Osteoblast (primary cell): ENCODE measurements around the gene SNORC. TPM values are rescaled to one million over a fixed set of nuclear protein-coding genes. Genes with fewer than 3 reads are reported as not detected.

ENCODE experiments used
- DNase-seq: peaks from one replicate; pipeline ENCODE4 v3.0.0; 2011; ENCODE audit warnings: low spot score, mixed read lengths; ENCODE audit not compliant: insufficient read length; ENCODE audit errors: missing footprints
- H2AFZ ChIP-seq: 2 replicates; pipeline ENCODE4 v1.6.0; 2011; ENCODE audit warnings: mild to moderate bottlenecking, low read length
- H3K27ac ChIP-seq: 2 replicates; pipeline ENCODE4 v1.5.1; 2011; ENCODE audit warnings: mild to moderate bottlenecking, low read depth, low read length, moderate library complexity
- H3K27me3 ChIP-seq: 2 replicates; pipeline ENCODE4 v1.6.0; 2012; ENCODE audit warnings: mild to moderate bottlenecking, control low read depth, inconsistent platforms, low read length, moderate library complexity; ENCODE audit not compliant: insufficient read depth
- H3K36me3 ChIP-seq: 2 replicates; pipeline ENCODE4 v1.5.1; 2011; ENCODE audit warnings: mild to moderate bottlenecking, low read length, control low read depth, moderate library complexity; ENCODE audit not compliant: insufficient read depth
- H3K4me1 ChIP-seq: 2 replicates; pipeline ENCODE4 v1.5.1; 2011; ENCODE audit warnings: mild to moderate bottlenecking, low read length, control low read depth, moderate library complexity; ENCODE audit not compliant: insufficient read depth
- H3K4me2 ChIP-seq: 2 replicates; pipeline ENCODE4 v1.6.0; 2011; ENCODE audit warnings: mild to moderate bottlenecking, low read length; ENCODE audit not compliant: insufficient read depth
- H3K4me3 ChIP-seq: fragments of 200-600 bp; sonication (generic); 3 replicates; pipeline ENCODE4 v1.5.1; 2012; ENCODE audit warnings: mild to moderate bottlenecking, low read length, inconsistent platforms; ENCODE audit not compliant: insufficient read depth
- H3K79me2 ChIP-seq: 2 replicates; pipeline ENCODE4 v1.6.0; 2012; ENCODE audit warnings: mild to moderate bottlenecking, low read length, control low read depth, inconsistent platforms; ENCODE audit not compliant: insufficient read depth
- H3K9me3 ChIP-seq: 2 replicates; pipeline ENCODE4 v1.5.1; 2011; ENCODE audit warnings: low read depth, low read length, control low read depth
- H4K20me1 ChIP-seq: 2 replicates; pipeline ENCODE4 v1.6.0; 2012; ENCODE audit warnings: mild to moderate bottlenecking, low read length, control low read depth; ENCODE audit not compliant: insufficient read depth
- total RNA-seq: library from RNA; depleted of rRNA; stranded (reverse); fragments of >200 nt; gene quantifications from 2 replicates; pipeline ENCODE4 v1.2.3, GENCODE V29; 2012
- TF ChIP-seq, protein P1 (sequence below): IDR thresholded peaks from 2 replicates; pipeline ENCODE4 v1.5.1; 2011; ENCODE audit warnings: mild to moderate bottlenecking, low read depth, low read length, moderate library complexity; ENCODE audit errors: extremely low read depth

Gene SNORC
- total RNA-seq, 1 donor, result 0.72 TPM

- Histone ChIP-seq H4K20me1 (no peaks in the 10 kb centered on the region), H3K27me3 (no peaks in the 10 kb centered on the region), H3K79me2 (no peaks in the 10 kb centered on the region), H3K4me2 (no peak overlapping the region), H3K27ac (no peak overlapping the region), H3K36me3 (no peaks in the 10 kb centered on the region), H3K4me1 (peaks cover 9% of the 10 kb centered on the region), H2AFZ (no peak overlapping the region), H3K9me3 (no peaks in the 10 kb centered on the region), H3K4me3 (no peak overlapping the region)
- peak; percentile 46 for DNase-seq
- TF ChIP-seq, protein P1, sequence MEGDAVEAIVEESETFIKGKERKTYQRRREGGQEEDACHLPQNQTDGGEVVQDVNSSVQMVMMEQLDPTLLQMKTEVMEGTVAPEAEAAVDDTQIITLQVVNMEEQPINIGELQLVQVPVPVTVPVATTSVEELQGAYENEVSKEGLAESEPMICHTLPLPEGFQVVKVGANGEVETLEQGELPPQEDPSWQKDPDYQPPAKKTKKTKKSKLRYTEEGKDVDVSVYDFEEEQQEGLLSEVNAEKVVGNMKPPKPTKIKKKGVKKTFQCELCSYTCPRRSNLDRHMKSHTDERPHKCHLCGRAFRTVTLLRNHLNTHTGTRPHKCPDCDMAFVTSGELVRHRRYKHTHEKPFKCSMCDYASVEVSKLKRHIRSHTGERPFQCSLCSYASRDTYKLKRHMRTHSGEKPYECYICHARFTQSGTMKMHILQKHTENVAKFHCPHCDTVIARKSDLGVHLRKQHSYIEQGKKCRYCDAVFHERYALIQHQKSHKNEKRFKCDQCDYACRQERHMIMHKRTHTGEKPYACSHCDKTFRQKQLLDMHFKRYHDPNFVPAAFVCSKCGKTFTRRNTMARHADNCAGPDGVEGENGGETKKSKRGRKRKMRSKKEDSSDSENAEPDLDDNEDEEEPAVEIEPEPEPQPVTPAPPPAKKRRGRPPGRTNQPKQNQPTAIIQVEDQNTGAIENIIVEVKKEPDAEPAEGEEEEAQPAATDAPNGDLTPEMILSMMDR, result no peak
Observed at GRCh38 chr2:232896720-232897597, 26.9 kb downstream of the SNORC start.

- Histone ChIP-seq H2AFZ (no peak overlapping the region), H3K27me3 (no peaks in the 10 kb centered on the region), H3K9me3 (no peaks in the 10 kb centered on the region), H3K4me3 (no peak overlapping the region), H4K20me1 (no peaks in the 10 kb centered on the region), H3K4me2 (no peak overlapping the region), H3K27ac (no peak overlapping the region), H3K79me2 (no peaks in the 10 kb centered on the region), H3K36me3 (no peaks in the 10 kb centered on the region), H3K4me1 (peaks cover 14% of the 10 kb centered on the region)
- DNase-seq, result peak; percentile 59
- TF ChIP-seq, protein P1, result no peak
Observed at GRCh38 chr2:232897598-232898408, 27.7 kb downstream of the SNORC start.

DNA sequence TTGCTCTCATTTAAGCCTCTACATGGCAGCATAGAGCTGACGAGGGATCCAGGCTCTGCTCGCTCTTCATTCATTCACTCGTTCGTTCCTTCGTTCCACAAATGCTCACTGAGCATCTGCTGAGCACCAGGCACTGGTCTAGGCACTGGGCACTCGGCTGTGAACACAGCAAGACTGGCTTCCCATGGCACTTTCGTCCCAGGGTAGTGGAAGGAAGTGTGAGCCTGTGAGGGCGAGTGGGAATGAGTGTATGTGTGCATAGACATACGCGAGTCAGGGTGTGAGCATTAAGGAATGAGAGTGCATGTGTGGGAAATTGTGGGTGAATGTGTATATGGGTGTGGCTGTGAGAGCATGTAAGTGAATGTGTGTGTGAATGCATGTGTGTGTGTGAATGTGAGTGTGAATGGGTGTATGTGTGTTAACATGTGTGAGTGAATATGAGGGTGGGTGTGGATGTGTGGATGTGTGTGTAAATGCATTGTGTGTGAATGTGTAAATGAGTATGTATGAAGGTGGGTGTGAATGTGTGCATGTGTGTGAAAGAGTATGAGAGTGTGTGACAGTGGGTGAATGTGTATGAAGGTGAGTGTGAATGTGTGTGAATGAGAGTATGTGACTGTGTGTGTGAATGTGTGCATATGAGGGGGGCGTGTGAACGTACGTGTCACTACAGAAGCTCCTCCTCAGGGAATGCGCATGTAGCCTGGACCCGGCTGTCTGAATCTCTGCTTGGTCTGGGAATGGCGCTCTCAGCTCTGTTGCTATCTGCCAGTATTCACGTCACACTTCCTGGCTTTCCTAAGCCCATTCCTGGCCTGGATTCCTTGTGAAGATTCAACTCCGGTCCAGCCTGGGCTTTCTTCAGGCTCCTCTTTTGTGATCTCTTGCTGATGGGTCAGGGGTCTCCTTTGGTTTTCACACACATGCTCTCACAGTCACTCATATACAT, 28.8 kb downstream of the SNORC start:
- Histone ChIP-seq H3K4me2 (no peak overlapping the region), H4K20me1 (no peaks in the 10 kb centered on the region), H3K27ac (no peak overlapping the region), H3K27me3 (no peaks in the 10 kb centered on the region), H3K4me1 (peaks cover 14% of the 10 kb centered on the region), H3K9me3 (no peaks in the 10 kb centered on the region), H3K36me3 (no peaks in the 10 kb centered on the region), H2AFZ (no peak overlapping the region), H3K79me2 (no peaks in the 10 kb centered on the region), H3K4me3 (no peak overlapping the region)
- DNase-seq, result peak; percentile 83
- TF ChIP-seq, protein P1, result no peak
